Naive thymus-derived CD8-positive, alpha-beta T cell (primary cell): ENCODE data around the gene CLTC. TPM values are rescaled to one million over a fixed set of nuclear protein-coding genes. Genes with fewer than 3 reads are reported as not detected.

ENCODE experiments used
- ATAC-seq, 2 donors: fragments of 150-1000 bp; cut with Tn5 transposase in 1 of 2; sonication (Bioruptor Pico), chemical (Tn5 transposase) in 1 of 2; 1 replicate in 1 of 2; 2 replicates in 1 of 2; pipeline ENCODE4 v1.10.0; 2021; ENCODE audit warnings: mild to moderate bottlenecking in 2 of 2, moderate library complexity in 2 of 2
- POLR2A ChIA-PET: fragments of 350-600 bp; sonication (Branson Sonifier 250); formaldehyde crosslinking; loops from one replicate; lab custom pipeline; 2021; ENCODE audit warnings: antibody characterized with exemption; lab: Charles Lee
- DNase-seq, 10 donors: peaks; one replicate each; pipeline versions ENCODE4 v3.0.0 to v3.0.0-alpha.2; 2020 to 2022
- H3K27ac Mint-ChIP-seq, 10 donors: one replicate each; pipeline ENCODE4 v1.8.0; 2020 to 2022; ENCODE audit warnings: mild to moderate bottlenecking in 10 of 10, mixed read lengths in 10 of 10, moderate library complexity in 4 of 10, inconsistent platforms in 1 of 10
- H3K27me3 Mint-ChIP-seq, 5 donors: one replicate each; pipeline ENCODE4 v1.8.0; 2021 to 2022; ENCODE audit warnings: mixed read lengths in 5 of 5
- H3K36me3 Mint-ChIP-seq, 3 donors: one replicate each; pipeline ENCODE4 v1.8.0; 2020 to 2022; ENCODE audit warnings: mixed read lengths in 3 of 3, mild to moderate bottlenecking in 2 of 3, inconsistent platforms in 1 of 3
- H3K4me1 Mint-ChIP-seq, 4 donors: one replicate each; pipeline ENCODE4 v1.8.0; 2021 to 2022; ENCODE audit warnings: mixed read lengths in 4 of 4
- H3K4me3 Mint-ChIP-seq, 10 donors: one replicate each; pipeline ENCODE4 v1.8.0; 2020 to 2022; ENCODE audit warnings: mild to moderate bottlenecking in 10 of 10, mixed read lengths in 10 of 10, moderate library complexity in 6 of 10, inconsistent platforms in 1 of 10
- H3K9me3 Mint-ChIP-seq, 9 donors: one replicate each; pipeline ENCODE4 v1.8.0; 2020 to 2022; ENCODE audit warnings: mixed read lengths in 9 of 9, mild to moderate bottlenecking in 3 of 9, inconsistent platforms in 1 of 9, moderate library complexity in 1 of 9
- polyA plus RNA-seq, 3 donors: library from polyadenylated mRNA; unstranded; fragments of 300-500 nt; fragmentation: Illumina TruSeq; gene quantifications; one replicate each; pipeline ENCODE4 v1.2.3, GENCODE V29; 2021
- total RNA-seq, 8 experiments: library from RNA in 2 of 8; stranded (reverse) in 2 of 8; gene quantifications; one replicate each; pipeline ENCODE4 v1.2.3 and lab custom pipeline; 2021 to 2026

CLTC gene
- total and polyA plus RNA-seq, 5 experiments from 2014 or later = 19.5 to 94.9 (median 31.2) TPM

- no peak for DNase-seq
- Mint-ChIP-seq H3K27me3 (no peaks in the 10 kb centered on the region), H3K9me3 (no peaks in the 10 kb centered on the region), H3K4me1 (peaks cover 0 to 15% (median 5%) of the 10 kb centered on the region in 4 donors), H3K27ac (no peak overlapping the region), H3K4me3 (no peak overlapping the region), H3K36me3 (peaks cover 0 to 61% (median 9%) of the 10 kb centered on the region in 3 donors)
- ATAC-seq = no peak
- POLR2A ChIA-PET = no interaction called here
Observed at GRCh38 chr17:59733697-59734096, 114.0 kb downstream of the CLTC start.

GRCh38 chr17:59734226-59734625, 114.5 kb downstream of the CLTC start:
- H3K36me3 Mint-ChIP-seq = peaks cover 0 to 65% (median 9%) of the 10 kb centered on the region in 3 donors
- H3K4me3 Mint-ChIP-seq = no peak overlapping the region
- no peaks in the 10 kb centered on the region for H3K9me3 Mint-ChIP-seq
- no peaks in the 10 kb centered on the region for H3K27me3 Mint-ChIP-seq
- H3K27ac Mint-ChIP-seq = no peak overlapping the region
- peaks cover 0 to 10% (median 5%) of the 10 kb centered on the region in 4 donors for H3K4me1 Mint-ChIP-seq
- ATAC-seq (no peak), DNase-seq (no peak)
- POLR2A ChIA-PET = no interaction called here

DNA sequence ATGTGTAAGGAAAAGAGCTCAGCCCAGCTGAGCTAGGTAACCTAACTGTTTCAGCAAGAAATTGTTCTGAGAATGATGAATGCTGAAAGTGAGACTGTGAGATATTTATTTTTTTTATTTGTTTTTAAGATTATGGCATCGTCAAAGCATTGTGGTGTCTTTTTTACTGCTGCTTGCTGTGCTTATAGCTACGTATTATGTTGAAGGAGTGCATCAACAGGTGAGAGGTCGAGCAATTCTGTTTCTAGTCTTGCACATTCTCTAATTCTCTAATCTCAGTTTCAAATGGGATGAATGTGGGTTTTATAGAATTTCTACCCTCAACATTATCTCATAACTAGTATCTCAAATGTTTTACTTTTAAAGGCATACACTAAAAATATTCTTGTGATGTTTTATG, 117.6 kb downstream of the CLTC start:
- Mint-ChIP-seq H3K4me3 (no peak overlapping the region), H3K4me1 (peaks cover 0 to 2% (median 0%) of the 10 kb centered on the region in 4 donors), H3K9me3 (no peaks in the 10 kb centered on the region), H3K27me3 (no peaks in the 10 kb centered on the region), H3K36me3 (peaks cover 0 to 76% (median 15%) of the 10 kb centered on the region in 3 donors), H3K27ac (no peak overlapping the region)
- no peak for ATAC-seq
- DNase-seq = no peak
- POLR2A ChIA-PET = interaction anchor here (0.5 kb wide), 2 partner anchors 118 to 506 kb away, joined by 3 to 4 read pairs; partner anchors contain the start of gene CLTC

GRCh38 chr17:59743842-59744241, 124.1 kb downstream of the CLTC start:
- Mint-ChIP-seq H3K4me3 (no peak overlapping the region), H3K27me3 (no peaks in the 10 kb centered on the region), H3K36me3 (peaks cover 7 to 41% (median 17%) of the 10 kb centered on the region in 3 donors), H3K9me3 (peaks cover 0 to 4% (median 0%) of the 10 kb centered on the region in 9 donors), H3K4me1 (peaks cover 0 to 2% (median 0%) of the 10 kb centered on the region in 4 donors), H3K27ac (peak overlapping the region in 1 of 10 donors; percentile 20)
- POLR2A ChIA-PET = no interaction called here
- ATAC-seq (no peak), DNase-seq (no peak)

- H3K4me3 Mint-ChIP-seq = no peak overlapping the region
- H3K27me3 Mint-ChIP-seq = no peaks in the 10 kb centered on the region
- DNase-seq (no peak), ATAC-seq (no peak)
- H3K27ac Mint-ChIP-seq = peak overlapping the region in 1 of 10 donors; percentile 6
- H3K9me3 Mint-ChIP-seq = peaks cover 0 to 4% (median 0%) of the 10 kb centered on the region in 9 donors
- H3K4me1 Mint-ChIP-seq = peaks cover 0 to 2% (median 0%) of the 10 kb centered on the region in 4 donors
- POLR2A ChIA-PET = interaction anchor here (0.7 kb wide), 1 partner anchor 1690 kb away, joined by 4 read pairs; no protein-coding TSS in a partner anchor
- peaks cover 7 to 30% (median 17%) of the 10 kb centered on the region in 3 donors for H3K36me3 Mint-ChIP-seq
Observed at GRCh38 chr17:59745040-59745439, 125.3 kb downstream of the CLTC start.

Other genes starting within 250 kb of the CLTC start
- gene DHX40, start 54.3 kb upstream of the CLTC start, total RNA-seq = 10 to 100 TPM; 33.8 to 34.8 TPM
- gene DHX40, start 54.3 kb upstream of the CLTC start, polyA plus RNA-seq = 10 to 100 TPM; 23.6 to 25.9 (median 24.0) TPM
- gene PTRH2, start 87.5 kb downstream of the CLTC start, total RNA-seq = 10 to 100 TPM; 16.2 to 17.3 TPM
- gene PTRH2, start 87.5 kb downstream of the CLTC start, polyA plus RNA-seq = 10 to 100 TPM; 14.4 to 19.7 (median 17.8) TPM
- gene VMP1, start 87.8 kb downstream of the CLTC start, total RNA-seq = 10 to 100 TPM; 63.5 to 65.1 TPM
- gene VMP1, start 87.8 kb downstream of the CLTC start, polyA plus RNA-seq = 10 to 100 TPM; 39.8 to 57.1 (median 40.9) TPM